HG03159 (cell line): ENCODE data around the gene SIGLEC12.

Source experiments
- ATAC-seq: cut with Tn5 transposase; IDR thresholded peaks from one replicate; pipeline ENCODE4 v1.9.1; 2021; ENCODE audit warnings: mild to moderate bottlenecking, moderate library complexity; ENCODE audit not compliant: unreplicated experiment

The SIGLEC12 gene

DNA sequence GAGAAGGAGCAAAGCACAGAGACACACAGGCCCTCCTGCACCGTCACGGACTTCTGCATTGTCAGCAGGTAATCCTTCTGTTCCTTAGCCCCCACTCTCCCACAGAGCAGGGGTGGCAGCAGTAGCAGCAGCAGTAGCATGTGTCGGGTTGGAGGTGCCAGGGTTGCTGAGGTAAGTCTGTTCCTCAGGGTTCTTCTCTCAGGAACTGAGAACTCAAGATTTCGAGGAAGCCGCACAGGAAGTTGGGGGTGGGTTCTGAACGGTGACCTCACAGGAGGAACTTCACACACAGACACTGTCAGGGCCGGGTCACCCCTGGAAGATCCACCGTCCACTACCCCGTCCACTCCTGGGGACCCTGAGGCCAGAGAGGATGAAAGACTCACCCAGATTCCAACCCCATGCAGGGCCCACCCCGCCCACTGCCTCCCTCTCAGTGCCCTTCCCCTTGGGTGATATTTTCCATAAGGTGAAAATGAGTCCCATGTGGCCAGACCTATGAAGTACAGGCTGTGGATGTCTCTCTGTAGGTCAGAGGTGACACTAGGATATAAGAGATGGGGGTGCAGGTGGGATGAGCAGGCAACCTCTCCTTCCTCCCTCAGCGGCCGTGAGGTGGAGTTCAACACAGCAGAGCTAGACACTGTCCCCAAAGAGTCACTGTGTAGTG lies at the start of gene SIGLEC12:
TSS of gene SIGLEC12 (minus strand) at position 207 of the 670 bp plus-strand sequence. CDS start at position 140, 67 bp downstream.
- no peak for ATAC-seq

DNA sequence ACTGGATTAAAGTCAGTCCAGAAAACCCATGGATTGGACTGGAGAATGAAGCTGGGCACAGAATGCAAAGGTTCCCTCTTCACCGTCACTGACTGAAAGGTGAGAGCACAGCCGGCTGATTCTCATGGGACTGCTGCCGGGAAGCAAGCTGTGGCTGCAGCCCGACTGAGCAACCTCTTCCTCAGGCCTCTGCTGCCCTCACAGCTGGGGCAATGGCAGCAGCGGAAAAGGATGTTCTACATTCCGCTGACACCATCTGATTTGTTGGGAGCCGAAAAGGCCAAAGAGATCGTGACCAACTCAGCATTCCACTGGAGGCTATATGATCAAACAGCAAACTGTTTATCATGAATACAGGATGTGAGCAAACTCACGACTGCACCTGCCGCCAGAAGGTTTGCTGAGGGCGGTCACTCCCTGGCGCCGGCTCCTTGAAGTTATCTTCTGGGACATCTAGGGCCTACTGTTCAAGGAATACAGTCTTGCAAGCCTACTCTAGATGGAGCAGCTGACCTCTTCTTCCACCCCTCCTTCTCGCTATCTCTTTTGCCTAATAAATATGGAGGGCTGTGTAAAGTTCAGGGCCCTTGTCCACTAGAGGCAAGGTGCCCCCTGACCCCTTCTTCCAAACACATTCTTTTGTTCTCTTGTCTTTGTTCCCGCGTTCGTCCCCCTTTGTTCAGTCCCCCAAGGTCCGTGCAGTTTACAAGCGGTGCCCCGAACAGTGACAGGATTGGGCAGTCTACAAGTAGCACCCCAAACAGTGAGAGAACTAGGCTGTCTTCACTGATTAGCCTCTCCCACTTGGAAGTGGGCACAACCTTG lies 49.5 kb upstream of the SIGLEC12 start:
- ATAC-seq, result no peak

GRCh38 chr19:51549533-51550324 lies 48.1 kb upstream of the SIGLEC12 start:
- no peak for ATAC-seq

- ATAC-seq, result no peak
Observed at GRCh38 chr19:51548891-51549305, 47.3 kb upstream of the SIGLEC12 start.

GRCh38 chr19:51548213-51548651 lies 46.6 kb upstream of the SIGLEC12 start:
- no peak for ATAC-seq

DNA sequence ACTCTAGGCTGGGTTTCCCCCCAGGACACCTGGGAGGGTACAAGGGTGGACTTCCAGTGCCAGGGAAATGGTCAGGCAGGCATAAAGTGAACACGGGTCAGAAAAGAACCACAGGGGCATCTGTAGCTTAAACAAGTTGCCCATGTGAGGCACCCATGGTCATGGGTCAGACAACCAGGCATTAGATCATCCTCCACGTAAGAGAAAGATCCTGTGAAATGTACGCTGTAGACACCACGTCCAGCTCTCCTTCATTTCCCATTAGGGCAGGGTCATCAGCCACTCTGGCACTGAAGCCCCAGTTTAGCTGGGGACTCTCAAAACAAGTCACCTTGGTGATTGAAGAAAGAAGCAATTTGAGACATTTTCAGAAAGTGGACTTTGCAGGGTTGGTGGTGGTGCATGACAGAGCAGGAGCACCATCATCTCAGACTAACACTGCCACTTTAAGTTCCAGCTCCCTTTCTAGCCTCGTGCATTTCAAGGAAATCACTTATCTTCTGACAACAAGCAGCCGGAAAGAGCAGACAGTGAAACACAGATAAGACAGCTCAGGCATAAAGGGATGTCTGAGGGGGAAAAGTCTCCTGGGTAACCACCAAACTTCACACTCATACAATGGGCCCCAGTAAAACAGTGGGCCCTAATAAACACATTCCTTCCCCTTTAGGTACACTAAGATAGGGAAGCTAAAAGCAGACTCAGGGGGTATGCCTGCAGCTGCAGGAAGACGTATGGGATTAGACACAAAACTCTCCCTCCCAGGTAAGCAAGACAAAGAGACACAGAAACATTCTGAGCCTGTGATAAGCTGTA lies 46.0 kb upstream of the SIGLEC12 start:
- no peak for ATAC-seq

DNA sequence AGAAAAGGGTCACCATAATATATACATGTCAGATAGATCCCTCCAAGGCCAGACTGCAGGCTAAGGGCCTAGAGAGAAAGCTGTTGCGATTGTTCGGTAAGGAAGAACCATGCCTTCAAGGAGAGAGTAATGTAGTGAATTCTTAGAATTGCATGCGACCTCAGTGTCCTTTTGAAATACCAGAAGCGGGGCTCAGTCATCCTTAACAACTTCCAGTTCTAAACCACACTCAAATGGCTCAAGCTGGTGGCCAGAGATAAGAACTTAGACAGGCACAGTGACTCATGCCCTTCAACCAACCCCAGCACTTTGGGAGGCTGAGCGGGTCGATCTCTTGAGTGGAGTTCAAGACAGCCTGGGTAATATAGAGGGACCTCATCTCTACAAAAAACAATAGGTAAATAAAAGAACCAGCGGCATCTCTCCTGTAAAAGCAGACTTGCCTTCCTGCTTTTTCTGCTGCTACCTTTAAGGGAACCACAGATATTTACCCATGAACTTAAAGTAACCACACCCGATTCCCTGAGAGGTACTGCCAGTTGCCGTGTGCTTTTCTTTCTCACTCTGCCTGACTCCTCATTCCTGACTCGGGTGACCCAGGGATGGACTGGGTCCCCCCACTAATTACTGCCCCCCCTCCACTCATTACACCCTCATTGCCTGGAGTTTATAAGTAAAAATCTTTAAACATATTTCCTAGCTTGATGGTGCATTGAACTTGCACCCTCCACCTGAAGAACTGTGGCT lies 45.2 kb upstream of the SIGLEC12 start:
- no peak for ATAC-seq

- ATAC-seq, result no peak
Observed at GRCh38 chr19:51546107-51546649, 44.6 kb upstream of the SIGLEC12 start.

DNA sequence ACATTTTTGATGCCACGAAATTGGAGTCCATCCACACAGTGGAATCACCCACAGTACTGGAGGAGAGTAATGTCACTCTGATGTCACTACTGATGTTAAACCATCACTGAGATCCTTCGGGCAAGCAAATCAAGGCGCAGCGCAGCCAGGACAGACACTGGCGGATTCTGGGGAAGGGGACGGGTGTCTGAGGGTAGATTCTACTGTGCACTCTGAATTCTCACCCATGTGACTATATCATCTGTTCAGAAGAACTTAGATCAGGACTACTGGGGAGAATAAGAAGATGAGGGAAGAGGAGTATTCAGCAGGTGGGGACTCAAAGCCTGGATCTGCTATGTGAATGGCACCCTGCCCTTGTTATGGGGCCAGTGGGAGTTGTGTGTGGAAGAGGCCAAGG lies 42.4 kb upstream of the SIGLEC12 start:
- ATAC-seq, result no peak

- ATAC-seq, result no peak
Observed at GRCh38 chr19:51542699-51543098, 41.1 kb upstream of the SIGLEC12 start.

DNA sequence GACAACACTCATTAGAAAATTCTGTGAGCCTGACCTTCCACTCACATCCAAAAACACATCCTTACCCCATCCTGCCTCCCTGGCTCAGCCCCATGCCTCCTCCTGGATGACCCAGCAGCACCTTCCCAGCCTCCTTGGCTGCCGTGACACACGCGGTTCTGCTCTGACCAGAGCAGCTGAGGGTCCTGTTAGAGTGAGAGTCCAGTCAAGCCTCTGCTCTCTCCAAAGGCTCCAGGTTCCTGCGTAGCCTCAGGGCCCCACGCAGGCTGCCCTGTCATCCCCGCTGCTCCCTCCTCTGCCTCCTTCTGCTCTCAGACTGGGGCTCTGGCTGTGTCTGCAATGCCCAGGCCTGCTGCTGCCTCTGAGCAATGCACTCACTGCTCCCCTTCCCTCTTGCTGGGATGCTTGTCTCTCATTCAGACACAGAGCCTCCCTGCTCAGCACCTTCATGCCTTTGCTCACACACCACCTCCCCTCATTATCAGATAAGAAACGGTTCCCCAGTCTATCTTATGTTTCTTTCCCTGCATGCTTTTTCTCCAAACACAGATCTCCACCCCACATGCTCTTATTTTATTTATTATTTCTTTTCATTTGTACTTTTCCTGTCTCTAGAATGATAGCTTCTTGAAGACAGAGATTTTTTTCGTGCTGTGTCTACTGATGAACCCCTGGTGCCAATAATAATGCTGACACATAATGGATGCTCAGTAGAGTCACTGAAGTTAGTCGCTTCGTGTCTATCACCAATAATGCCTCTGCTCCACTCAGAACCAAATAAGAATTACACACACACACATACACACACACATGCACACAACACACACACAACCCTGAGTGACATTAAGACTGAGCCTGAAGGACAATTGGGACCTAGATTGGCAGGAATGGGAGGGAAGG lies 40.1 kb upstream of the SIGLEC12 start:
- ATAC-seq, result no peak

GRCh38 chr19:51539821-51540366 lies 38.3 kb upstream of the SIGLEC12 start:
- ATAC-seq, result no peak

- ATAC-seq, result no peak
Observed at GRCh38 chr19:51535535-51535934, 33.9 kb upstream of the SIGLEC12 start.

GRCh38 chr19:51531349-51532315 lies 30.0 kb upstream of the SIGLEC12 start, which contains the start of gene SIGLEC6:
Gene SIGLEC6 (minus strand): TSS chr19:51531670. CDS start chr19:51531648, 22 bp downstream.
- ATAC-seq, result no peak

DNA sequence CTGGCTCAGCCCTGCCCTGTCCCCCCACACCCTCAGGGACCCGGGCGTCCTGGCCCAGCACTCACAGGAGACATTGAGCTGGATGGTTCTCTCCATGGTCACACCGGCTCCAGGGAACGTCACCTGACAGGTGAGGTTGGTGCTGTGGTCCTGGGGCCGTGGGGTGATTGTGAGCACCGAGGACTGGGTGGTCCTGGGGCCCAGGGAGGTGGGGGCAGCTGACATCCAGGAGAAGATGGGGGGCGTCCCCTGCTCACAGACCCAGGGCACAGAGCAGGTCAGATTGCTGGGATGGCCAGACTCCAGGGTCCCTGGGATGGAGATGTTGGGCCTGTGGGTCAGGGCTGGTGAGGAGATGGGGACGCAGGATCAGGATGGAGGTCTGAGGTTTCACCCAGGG lies 29.0 kb upstream of the SIGLEC12 start:
- ATAC-seq, result no peak

- no peak for ATAC-seq
Observed at GRCh38 chr19:51529301-51529700, 27.7 kb upstream of the SIGLEC12 start.

- no peak for ATAC-seq
Observed at GRCh38 chr19:51525651-51526050, 24.1 kb upstream of the SIGLEC12 start.
